ENCODE results near the gene NXNL2. TPM values are rescaled to one million over a fixed set of nuclear protein-coding genes. Genes with fewer than 3 reads are reported as not detected.

Gene NXNL2
- total and polyA plus RNA-seq, 10 of the 15 experiments (the other 5 are each of a cell fraction or from before 2014, with no cell fraction given) = not detected

GRCh38 chr9:88583901-88584596, 49.1 kb downstream of the NXNL2 start:
- no peak for DNase-seq (ENCODE audit: low read depth, low spot score)
- Histone ChIP-seq H3K27ac (ENCODE audit: control insufficient read depth, insufficient read depth) (no peak overlapping the region), H3K36me3 (ENCODE audit: control insufficient read depth in 2 of 2, insufficient read depth in 2 of 2, low read length in 1 of 2) (no peaks in the 10 kb centered on the region), H3K9me3 (replicated peaks; ENCODE audit: control insufficient read depth, insufficient read depth, low read length) (no peaks in the 10 kb centered on the region), H3K27me3 (replicated peaks in 1 of 2; ENCODE audit: control insufficient read depth in 2 of 2, insufficient read depth in 2 of 2, low read length in 1 of 2) (no peaks in the 10 kb centered on the region), H3K79me2 (ENCODE audit: control insufficient read depth, insufficient read depth, low read length) (no peaks in the 10 kb centered on the region), H4K20me1 (ENCODE audit: control insufficient read depth, insufficient read depth) (no peaks in the 10 kb centered on the region), H2AFZ (ENCODE audit: control insufficient read depth, low read depth, low read length) (no peak overlapping the region), H3K4me2 (ENCODE audit: control insufficient read depth, insufficient read depth) (no peak overlapping the region), H3K4me3 (no peak overlapping the region), H3K4me1 (ENCODE audit: control insufficient read depth, insufficient read depth, low read length) (no peaks in the 10 kb centered on the region), H3K9ac (ENCODE audit: control insufficient read depth, insufficient read depth, low read length) (no peak overlapping the region)
- intact Hi-C loops (cut with micrococcal nuclease; ENCODE audit: unreplicated experiment) = no loop called here
- ChIA-PET POLR2A (no interaction called here), CTCF (interaction anchor here (1.1 kb wide), 1 partner anchor 13 kb away, joined by 3 read pairs; no protein-coding TSS in a partner anchor), SMC1A (ENCODE audit: uncharacterized antibody, unreplicated experiment) (no interaction called here), RAD21 (ENCODE audit: unreplicated experiment) (no interaction called here)
- TF ChIP-seq SIX5 (IDR thresholded peaks at IDR 0.05; ENCODE audit: low read depth, low read length, severe bottlenecking) (no peak), SMARCA5 (IDR thresholded peaks at IDR 0.05) (no peak), GABPA (IDR thresholded peaks at IDR 0.05; ENCODE audit: low read depth) (no peak), USF1 (IDR thresholded peaks at IDR 0.05; ENCODE audit: borderline replicate concordance, extremely low read length, insufficient read depth, low read depth, low read length) (no peak)
- no TSS peak for BruUV-seq (replicated peaks)
- 29% methylated on average over 8 of the region's 8 CpGs for WGBS (ENCODE audit: insufficient coverage, insufficient replicate concordance, low lambda C conversion rate, missing lambda C conversion rate)
- ATAC-seq = no peak
- in situ Hi-C loops (cut with MboI) = no loop called here
- FAIRE-seq = no peak

GRCh38 chr9:88585426-88585825, 50.4 kb downstream of the NXNL2 start:
- H3K79me2 ChIP-seq (ENCODE audit: control insufficient read depth, insufficient read depth, low read length) = no peaks in the 10 kb centered on the region
- no peak overlapping the region for H3K4me3 ChIP-seq
- in situ Hi-C loops (cut with MboI) = no loop called here
- FAIRE-seq = no peak
- H3K27ac ChIP-seq (ENCODE audit: control insufficient read depth, insufficient read depth) = no peak overlapping the region
- no peaks in the 10 kb centered on the region for H3K36me3 ChIP-seq (ENCODE audit: control insufficient read depth in 2 of 2, insufficient read depth in 2 of 2, low read length in 1 of 2)
- ChIA-PET RAD21 (ENCODE audit: unreplicated experiment) (no interaction called here), POLR2A (no interaction called here), CTCF (no interaction called here), SMC1A (ENCODE audit: uncharacterized antibody, unreplicated experiment) (no interaction called here)
- intact Hi-C loops (cut with micrococcal nuclease; ENCODE audit: unreplicated experiment) = no loop called here
- WGBS (ENCODE audit: insufficient coverage, insufficient replicate concordance, low lambda C conversion rate, missing lambda C conversion rate) = 0% methylated on average over 1 of the region's 1 CpG
- BruUV-seq (replicated peaks) = no TSS peak
- no peaks in the 10 kb centered on the region for H3K27me3 ChIP-seq (replicated peaks in 1 of 2; ENCODE audit: control insufficient read depth in 2 of 2, insufficient read depth in 2 of 2, low read length in 1 of 2)
- H3K9ac ChIP-seq (ENCODE audit: control insufficient read depth, insufficient read depth, low read length) = no peak overlapping the region
- H2AFZ ChIP-seq (ENCODE audit: control insufficient read depth, low read depth, low read length) = no peak overlapping the region
- DNase-seq (ENCODE audit: low read depth, low spot score) = no peak
- no peaks in the 10 kb centered on the region for H4K20me1 ChIP-seq (ENCODE audit: control insufficient read depth, insufficient read depth)
- no peaks in the 10 kb centered on the region for H3K9me3 ChIP-seq (replicated peaks; ENCODE audit: control insufficient read depth, insufficient read depth, low read length)
- H3K4me1 ChIP-seq (ENCODE audit: control insufficient read depth, insufficient read depth, low read length) = no peaks in the 10 kb centered on the region
- H3K4me2 ChIP-seq (ENCODE audit: control insufficient read depth, insufficient read depth) = no peak overlapping the region
- no peak for ATAC-seq
- TF ChIP-seq GABPA (IDR thresholded peaks at IDR 0.05; ENCODE audit: low read depth) (no peak), TCF3 (IDR thresholded peaks at IDR 0.05; ENCODE audit: borderline replicate concordance, insufficient read depth, low read depth, low read length) (no peak), BRCA1 (IDR thresholded peaks at IDR 0.05; ENCODE audit: low read depth, low read length) (no peak), RELA (IDR thresholded peaks at IDR 0.05; ENCODE audit: borderline replicate concordance, partially characterized antibody) (no peak), TCF12 (IDR thresholded peaks at IDR 0.05; ENCODE audit: low read depth, low read length) (no peak), POLR2A (IDR thresholded peaks at IDR 0.05; ENCODE audit: low read depth, low read length) (no peak), NKRF (conservative IDR thresholded peaks at IDR 0.05) (no peak), BCLAF1 (IDR thresholded peaks at IDR 0.05) (no peak), HDAC6 (IDR thresholded peaks at IDR 0.05; ENCODE audit: unreplicated experiment) (no peak)
